Upper lobe of right lung (tissue), 1 donor: Measurements from ENCODE around the gene MED15. TPM values are rescaled to one million over a fixed set of nuclear protein-coding genes. Genes with fewer than 3 reads are reported as not detected.

ENCODE experiments used
- ATAC-seq: fragments of 200-7000 bp; cut with Tn5 transposase; one replicate; pipeline ENCODE4 v1.9.1; 2020; ENCODE audit warnings: mild to moderate bottlenecking, moderate library complexity
- DNase-seq: peaks from one replicate; pipeline ENCODE4 v3.0.0-alpha.2; 2020
- H3K27ac ChIP-seq: fragments of 200-600 bp; one replicate; pipeline ENCODE4 v1.8.0; 2022
- H3K27me3 ChIP-seq: fragments of 200-600 bp; one replicate; pipeline ENCODE4 v1.8.0; 2022; ENCODE audit warnings: mild to moderate bottlenecking
- H3K36me3 ChIP-seq: fragments of 200-600 bp; one replicate; pipeline ENCODE4 v1.8.0; 2022
- H3K4me1 ChIP-seq: fragments of 200-600 bp; one replicate; pipeline ENCODE4 v1.8.0; 2022
- H3K4me3 ChIP-seq: fragments of 200-600 bp; one replicate; pipeline ENCODE4 v1.8.0; 2022; ENCODE audit warnings: mild to moderate bottlenecking
- H3K9me3 ChIP-seq: fragments of 200-600 bp; one replicate; pipeline ENCODE4 v1.8.0; 2022
- CTCF ChIP-seq: fragments of 200-600 bp; IDR thresholded peaks from one replicate; pipeline ENCODE4 v1.8.0; 2022; ENCODE audit warnings: antibody characterized with exemption
- intact Hi-C: fragments of 100-400 bp; cut with DNase I; formaldehyde crosslinking; loops from one replicate; pipeline ENCODE4 v1.11.0; 2022
- total RNA-seq: library from RNA; stranded (reverse); fragmentation: NEBNext Ultra II Directional; extraction: Animal tissue kit (Norgen Biotek cat#: 25700); gene quantifications from one replicate; pipeline ENCODE4 v1.2.1, GENCODE V29; 2021
- donor health status: DM: no; HTN: yes; CAD: no; lungs with severe emphysema.

Gene MED15
- total RNA-seq, 1 donor from 2014 or later = 96.9 TPM

GRCh38 chr22:20584029-20584871, 76.8 kb downstream of the MED15 start:
- no peak for TF ChIP-seq CTCF
- intact Hi-C loops = no loop called here
- no peak overlapping the region for H3K27ac ChIP-seq
- no peaks in the 10 kb centered on the region for H3K9me3 ChIP-seq
- no peak overlapping the region for H3K4me3 ChIP-seq
- no peak for DNase-seq
- no peaks in the 10 kb centered on the region for H3K27me3 ChIP-seq
- no peaks in the 10 kb centered on the region for H3K4me1 ChIP-seq
- peaks cover 74% of the 10 kb centered on the region for H3K36me3 ChIP-seq
- no peak for ATAC-seq

GRCh38 chr22:20584872-20585638, 77.6 kb downstream of the MED15 start:
- no peak overlapping the region for H3K27ac ChIP-seq
- peaks cover 68% of the 10 kb centered on the region for H3K36me3 ChIP-seq
- DNase-seq (no peak), ATAC-seq (no peak)
- H3K4me3 ChIP-seq = no peak overlapping the region
- H3K4me1 ChIP-seq = no peaks in the 10 kb centered on the region
- no peaks in the 10 kb centered on the region for H3K27me3 ChIP-seq
- no peaks in the 10 kb centered on the region for H3K9me3 ChIP-seq
- intact Hi-C loops = no loop called here
- no peak for TF ChIP-seq CTCF

- H3K27me3 ChIP-seq = no peaks in the 10 kb centered on the region
- intact Hi-C loops = no loop called here
- H3K36me3 ChIP-seq = peaks cover 67% of the 10 kb centered on the region
- TF ChIP-seq CTCF = no peak
- no peaks in the 10 kb centered on the region for H3K9me3 ChIP-seq
- no peak overlapping the region for H3K27ac ChIP-seq
- H3K4me3 ChIP-seq = no peak overlapping the region
- ATAC-seq = no peak
- H3K4me1 ChIP-seq = no peaks in the 10 kb centered on the region
- DNase-seq = no peak
Observed at GRCh38 chr22:20585639-20586402, 78.4 kb downstream of the MED15 start.

GRCh38 chr22:20586403-20586745, 79.0 kb downstream of the MED15 start:
- Histone ChIP-seq H3K36me3 (peaks cover 62% of the 10 kb centered on the region), H3K27me3 (no peaks in the 10 kb centered on the region), H3K4me3 (no peak overlapping the region), H3K4me1 (no peaks in the 10 kb centered on the region), H3K9me3 (no peaks in the 10 kb centered on the region), H3K27ac (no peak overlapping the region)
- no peak for TF ChIP-seq CTCF
- peak; percentile 61 for DNase-seq
- ATAC-seq = no peak
- intact Hi-C loops = no loop called here

GRCh38 chr22:20587206-20587958, 80.0 kb downstream of the MED15 start:
- intact Hi-C loops = no loop called here
- H3K27me3 ChIP-seq = no peaks in the 10 kb centered on the region
- no peak overlapping the region for H3K27ac ChIP-seq
- ATAC-seq = no peak
- no peak for DNase-seq
- peaks cover 52% of the 10 kb centered on the region for H3K36me3 ChIP-seq
- TF ChIP-seq CTCF = no peak
- H3K9me3 ChIP-seq = no peaks in the 10 kb centered on the region
- no peak overlapping the region for H3K4me3 ChIP-seq
- H3K4me1 ChIP-seq = no peaks in the 10 kb centered on the region
